Stimulated activated CD4-positive, alpha-beta T cell treated with anti-CD3 and anti-CD28 coated beads, Interleukin-2, amount 100 ng/mL, for 4 hours (primary cell): ENCODE results near the gene TNK2.
A peak's percentile ranks its signal among the peaks of the same experiment; 100 is the strongest.

Source experiments
- DNase-seq: peaks from one replicate; pipeline ENCODE4 v3.0.0-alpha.2; 2020; ENCODE audit warnings: low read depth

The TNK2 gene

GRCh38 chr3:195899701-195900435 lies 8.5 kb downstream of the TNK2 start:
- DNase-seq = no peak

DNA sequence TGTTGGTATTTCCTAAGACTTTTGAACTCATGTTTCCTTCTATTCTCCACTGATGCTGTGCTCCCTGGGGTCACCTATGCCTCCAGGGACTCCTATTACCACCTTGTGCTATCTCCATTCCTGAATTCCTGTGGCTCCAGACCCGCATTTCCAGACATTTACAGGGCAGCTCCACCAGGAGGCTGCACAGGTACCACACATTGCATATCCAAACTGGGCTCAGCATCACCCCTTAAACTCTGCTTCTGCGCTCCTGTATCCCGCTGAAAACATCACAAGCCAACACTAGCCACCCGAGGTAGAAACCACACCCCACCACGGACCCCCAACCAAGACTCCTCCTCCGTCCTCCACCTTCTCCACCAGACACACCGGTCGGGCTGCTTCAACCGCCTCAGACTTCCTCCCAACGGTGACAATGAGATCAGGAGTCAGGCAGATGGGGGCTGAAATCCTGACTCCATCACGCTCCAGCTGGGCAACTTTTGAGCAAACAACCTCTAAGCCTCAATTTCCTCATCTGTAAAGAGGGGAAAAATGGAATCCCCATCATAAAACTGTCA lies 10.4 kb downstream of the TNK2 start:
- no peak for DNase-seq

DNA sequence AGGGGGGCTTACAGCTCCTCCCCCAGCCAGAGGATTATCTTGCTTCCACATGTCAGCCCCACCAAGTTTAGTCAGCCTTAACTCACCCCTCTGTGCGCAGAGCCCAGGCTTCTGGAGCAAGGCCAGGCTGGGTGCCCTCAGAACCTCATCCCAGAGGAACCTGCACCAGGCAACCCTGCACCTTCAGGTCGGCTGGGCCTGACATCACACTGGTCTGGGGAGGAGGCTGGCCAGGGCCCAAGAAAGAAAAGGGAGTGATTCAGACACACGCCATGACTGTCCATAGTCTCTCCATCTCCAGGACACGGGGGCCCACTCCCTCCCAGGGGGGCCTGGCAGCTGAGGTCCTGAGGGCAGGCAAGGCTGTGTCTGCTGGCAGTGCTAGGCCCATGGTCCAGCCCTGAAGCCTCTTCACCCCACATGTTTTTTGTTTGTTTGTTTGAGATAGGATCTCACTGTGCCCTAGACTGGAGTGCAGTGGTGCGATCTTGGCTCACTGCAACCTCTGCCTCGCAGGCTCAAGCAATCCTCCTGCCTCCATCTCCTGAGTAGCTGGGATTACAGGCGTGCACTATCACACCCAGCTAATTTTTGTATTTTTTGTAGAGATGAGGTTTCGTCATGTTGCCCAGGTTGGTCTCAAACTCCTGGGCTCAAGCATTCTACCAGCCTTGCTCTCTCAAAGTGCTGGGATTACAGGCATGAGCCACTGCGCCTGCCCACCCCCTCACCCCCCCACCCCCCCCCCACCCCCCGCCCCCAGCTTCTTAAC lies 11.1 kb downstream of the TNK2 start:
- no peak for DNase-seq

DNA sequence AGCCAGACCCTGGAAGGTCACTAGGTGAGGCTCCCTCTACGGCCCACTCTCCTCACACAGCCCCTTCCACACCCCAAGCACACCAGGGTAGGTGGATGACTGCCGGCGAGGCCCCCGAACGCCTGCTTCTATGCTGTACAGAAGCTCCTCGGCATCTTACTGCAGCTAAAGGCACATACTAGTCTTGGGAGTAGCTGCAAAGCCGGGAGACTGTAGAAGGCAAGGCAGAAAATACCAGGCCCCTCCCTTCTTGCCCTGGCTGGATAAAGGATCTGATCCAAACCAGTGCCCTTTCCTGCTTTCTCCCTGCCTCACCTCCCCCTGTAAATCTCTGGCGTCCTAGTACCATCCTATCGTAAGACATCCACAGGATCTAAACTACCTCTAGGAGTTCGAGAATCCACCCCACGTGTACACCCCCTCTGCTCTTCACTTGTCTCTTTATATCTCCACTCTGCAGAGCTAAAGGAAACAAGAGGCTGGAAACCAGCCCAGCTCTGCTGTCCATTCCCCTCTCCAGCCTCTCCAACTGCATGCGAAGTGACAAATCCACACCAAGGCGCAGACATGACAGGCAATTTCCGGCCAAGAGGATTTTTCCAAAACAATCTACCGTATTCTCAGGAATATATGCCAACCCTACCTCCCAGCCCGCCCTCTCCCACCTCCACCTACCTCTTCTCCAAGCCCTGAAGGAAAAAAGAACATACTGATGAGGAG lies 11.8 kb downstream of the TNK2 start:
- DNase-seq = no peak

- DNase-seq = peak; percentile 26
Observed at GRCh38 chr3:195895861-195896360, 12.4 kb downstream of the TNK2 start.

- peak; percentile 37 for DNase-seq
Observed at GRCh38 chr3:195895078-195895860, 13.1 kb downstream of the TNK2 start.

DNA sequence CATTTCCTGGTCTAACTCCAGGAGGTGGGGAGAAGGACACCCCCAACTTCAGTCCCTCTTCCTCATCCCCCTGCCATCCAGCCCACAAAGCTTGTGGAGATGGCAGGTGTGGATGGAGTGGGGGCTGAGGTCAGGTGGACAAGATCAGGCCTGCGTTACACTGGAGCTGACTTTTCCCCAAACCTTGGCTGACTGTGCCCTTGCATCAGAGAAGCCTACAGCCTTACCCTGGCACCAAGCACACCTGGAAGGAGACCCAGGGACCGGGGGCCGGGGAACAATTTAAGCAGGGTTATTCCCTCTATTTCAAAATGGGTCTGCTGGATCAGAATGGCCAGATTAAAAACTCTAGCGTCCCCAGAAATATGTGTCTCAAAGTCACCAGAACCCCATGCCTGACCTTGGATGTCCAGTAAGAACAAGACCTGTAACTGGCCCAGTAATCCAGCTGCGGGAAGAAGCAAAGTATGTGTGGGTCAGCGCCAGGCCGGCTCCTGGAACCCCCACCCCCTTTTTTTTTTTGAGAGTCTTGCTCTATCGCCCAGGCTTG lies 14.4 kb downstream of the TNK2 start:
- DNase-seq = no peak

GRCh38 chr3:195893516-195893915 lies 14.8 kb downstream of the TNK2 start:
- no peak for DNase-seq

DNA sequence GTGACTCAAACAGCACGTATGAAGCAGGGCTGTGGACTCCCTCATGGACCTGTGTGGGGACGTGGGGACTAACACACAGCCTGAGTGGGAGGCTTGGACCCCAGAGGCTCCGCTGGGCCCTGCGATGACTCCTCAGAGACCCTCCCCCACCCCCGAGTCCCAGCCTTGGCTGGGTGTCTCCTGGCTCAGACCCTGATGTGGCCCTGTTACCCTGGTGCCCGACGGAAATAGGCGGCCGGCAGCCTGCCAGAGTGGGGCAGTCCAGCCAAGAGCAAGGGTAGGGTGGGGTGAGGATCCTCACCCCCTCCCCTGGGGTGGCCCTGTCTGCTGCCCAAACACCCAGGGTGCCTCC lies 15.3 kb downstream of the TNK2 start:
- DNase-seq = no peak

GRCh38 chr3:195892105-195893043 lies 16.0 kb downstream of the TNK2 start:
- no peak for DNase-seq

GRCh38 chr3:195891431-195892104 lies 16.8 kb downstream of the TNK2 start:
- no peak for DNase-seq

DNA sequence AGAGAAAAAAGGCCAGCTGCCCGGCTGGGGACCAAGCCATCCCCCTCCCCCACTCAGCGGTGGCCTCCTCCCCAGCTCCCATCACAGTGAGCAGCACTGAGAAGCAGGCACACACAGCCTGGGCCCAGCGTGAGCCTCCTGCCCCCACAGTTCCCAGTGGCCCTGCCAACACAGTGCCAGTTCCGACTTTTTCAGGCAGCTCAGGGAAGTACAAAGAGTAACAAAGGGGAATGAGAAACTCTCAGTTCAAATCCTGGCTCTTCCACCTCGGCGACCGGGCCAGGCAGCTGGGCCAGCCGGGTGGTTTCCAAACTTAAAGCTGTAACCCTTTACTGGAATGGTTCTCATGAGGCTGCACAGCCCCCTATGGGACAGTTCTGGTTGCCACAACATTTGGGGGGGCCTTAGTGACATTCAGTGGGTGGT lies 18.5 kb downstream of the TNK2 start:
- DNase-seq = no peak

- DNase-seq = no peak
Observed at GRCh38 chr3:195888981-195889869, 19.1 kb downstream of the TNK2 start.

GRCh38 chr3:195888311-195888761 lies 20.0 kb downstream of the TNK2 start:
- DNase-seq = no peak

- DNase-seq = no peak
Observed at GRCh38 chr3:195887670-195888069, 20.7 kb downstream of the TNK2 start.

- DNase-seq = no peak
Observed at GRCh38 chr3:195886181-195887141, 21.9 kb downstream of the TNK2 start.
